SIG-M5 treated with dmso at 0.1 percent for 504 hours (cell line): ENCODE measurements around the gene HOPX.
"Not testable (repeated sequence)": the region's sequence is repeated elsewhere in the genome, so short reads cannot be mapped to it uniquely, and the experiment has no call there.

Source experiments
- DNase-seq: peaks from one replicate; lab custom pipeline; 2025; ENCODE audit not compliant: unreplicated experiment; lab: John Stamatoyannopoulos, UW

HOPX gene

GRCh38 chr4:56681158-56681852 is at the start of gene HOPX:
Gene HOPX, minus strand, starts transcription at chr4:56681296. Its CDS starts 23,480 bp downstream, at chr4:56657816.
- peak; percentile 68 for DNase-seq

GRCh38 chr4:56730097-56730496 is 49.0 kb upstream of the HOPX start:
- DNase-seq = no peak

- DNase-seq = peak; percentile 50
Measured at GRCh38 chr4:56728512-56728911, 47.4 kb upstream of the HOPX start.

- DNase-seq = no peak
Measured at GRCh38 chr4:56727150-56727549, 46.1 kb upstream of the HOPX start.

GRCh38 chr4:56726593-56726992 is 45.5 kb upstream of the HOPX start:
- DNase-seq = not testable (repeated sequence)

- no peak for DNase-seq
Measured at GRCh38 chr4:56723659-56724230, 42.6 kb upstream of the HOPX start.

- DNase-seq = no peak
Measured at GRCh38 chr4:56723201-56723605, 42.1 kb upstream of the HOPX start.

- DNase-seq = no peak
Measured at GRCh38 chr4:56708146-56708545, 27.1 kb upstream of the HOPX start.

- DNase-seq = no peak
Measured at GRCh38 chr4:56705966-56706365, 24.9 kb upstream of the HOPX start.

- no peak for DNase-seq
Measured at GRCh38 chr4:56705334-56705733, 24.2 kb upstream of the HOPX start.

- no peak for DNase-seq
Measured at GRCh38 chr4:56704089-56704871, 23.2 kb upstream of the HOPX start.

- no peak for DNase-seq
Measured at GRCh38 chr4:56703378-56703777, 22.3 kb upstream of the HOPX start.

- DNase-seq = no peak
Measured at GRCh38 chr4:56701644-56702043, 20.5 kb upstream of the HOPX start.

- no peak for DNase-seq
Measured at GRCh38 chr4:56701161-56701480, 20.0 kb upstream of the HOPX start.

GRCh38 chr4:56699537-56700105 is 18.5 kb upstream of the HOPX start:
- DNase-seq = no peak

- no peak for DNase-seq
Measured at GRCh38 chr4:56698329-56698728, 17.2 kb upstream of the HOPX start.

- no peak for DNase-seq
Measured at GRCh38 chr4:56696056-56696455, 15.0 kb upstream of the HOPX start.

- DNase-seq = not testable (repeated sequence)
Measured at GRCh38 chr4:56693476-56693875, 12.4 kb upstream of the HOPX start.

GRCh38 chr4:56692576-56692975 is 11.5 kb upstream of the HOPX start:
- DNase-seq = no peak

GRCh38 chr4:56691425-56691824 is 10.3 kb upstream of the HOPX start:
- no peak for DNase-seq

- DNase-seq = no peak
Measured at GRCh38 chr4:56690393-56690792, 9.3 kb upstream of the HOPX start.
